Activated CD8-positive, alpha-beta memory T cell treated with anti-CD3 and anti-CD28 coated beads, Interleukin-2, amount 50 U/mL, for 1 hour (primary cell): ENCODE data around the gene MIPEP.
"Not testable (repeated sequence)": the region's sequence is repeated elsewhere in the genome, so short reads cannot be mapped to it uniquely, and the experiment has no call there.

Experiments
- DNase-seq: peaks from one replicate; pipeline ENCODE4 v3.0.0-alpha.2; 2020; ENCODE audit errors: extremely low read depth

Gene MIPEP

GRCh38 chr13:23776698-23777574 is 112.3 kb downstream of the MIPEP start:
- DNase-seq: no peak

- no peak for DNase-seq
These were observed 116.5 kb downstream of the MIPEP start for GRCh38 chr13:23772717-23773116.

- no peak for DNase-seq
These were observed 117.2 kb downstream of the MIPEP start for GRCh38 chr13:23771956-23772355.

- DNase-seq: no peak
These were observed 117.6 kb downstream of the MIPEP start for GRCh38 chr13:23771552-23771951.

GRCh38 chr13:23770973-23771372 is 118.2 kb downstream of the MIPEP start:
- no peak for DNase-seq

DNA sequence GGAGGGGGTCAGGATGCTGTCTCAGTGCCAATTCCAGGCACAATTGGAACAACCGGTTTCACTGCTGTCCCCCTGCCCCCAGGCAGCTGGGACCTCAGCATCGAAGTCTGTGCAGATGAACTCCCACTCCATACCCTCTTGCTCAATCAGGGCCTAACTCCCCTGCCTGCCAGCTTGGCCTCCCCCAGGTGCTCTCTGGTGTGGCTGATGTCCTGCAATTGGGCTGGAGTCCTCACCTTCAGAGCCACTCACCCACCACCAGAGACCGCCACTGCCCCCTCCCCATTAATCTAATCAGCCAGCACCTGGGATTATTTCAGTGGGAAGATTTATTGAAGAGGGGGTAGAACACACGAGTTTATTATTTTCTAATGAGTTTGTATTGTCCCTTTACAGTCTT is 118.8 kb downstream of the MIPEP start:
- no peak for DNase-seq

DNA sequence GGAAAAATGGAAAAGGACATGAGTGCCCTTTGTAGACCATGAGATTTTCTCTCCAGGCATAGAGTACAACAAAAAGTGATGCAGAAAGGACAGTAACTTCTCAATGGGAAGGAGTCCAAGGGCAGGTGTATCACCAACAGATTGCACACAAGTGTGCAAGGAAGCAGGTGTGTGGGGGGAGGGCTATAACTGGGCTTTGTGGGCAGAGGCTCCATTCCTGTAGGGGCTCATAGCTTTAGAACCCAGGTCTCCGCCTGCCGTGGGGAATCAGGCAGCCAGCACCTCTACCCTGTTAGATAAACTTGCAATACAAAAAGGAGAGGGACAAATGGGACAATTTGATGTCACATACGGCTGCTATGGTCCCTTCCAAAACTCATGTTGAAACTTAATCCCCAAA is 119.8 kb downstream of the MIPEP start:
- DNase-seq: no peak

DNA sequence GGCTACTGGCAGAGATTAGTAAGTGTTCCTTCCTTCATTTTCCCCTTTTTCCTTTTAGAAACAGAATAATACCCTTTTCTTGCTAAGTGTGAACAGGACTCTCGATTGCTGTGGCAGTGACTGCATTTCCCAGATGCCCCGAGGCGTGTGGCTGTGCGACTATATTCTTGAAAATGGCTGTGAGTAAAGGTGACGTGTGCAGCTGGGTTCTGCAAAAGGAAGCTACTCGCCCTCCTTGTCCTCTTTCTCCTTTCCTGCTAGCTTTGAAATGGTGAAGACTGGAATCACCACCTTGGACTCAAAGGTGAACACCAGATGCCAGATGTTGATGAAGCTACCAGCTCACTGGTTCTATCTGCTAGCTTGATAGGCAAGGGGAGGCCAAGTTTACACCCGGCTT is 121.4 kb downstream of the MIPEP start:
- DNase-seq: no peak

DNA sequence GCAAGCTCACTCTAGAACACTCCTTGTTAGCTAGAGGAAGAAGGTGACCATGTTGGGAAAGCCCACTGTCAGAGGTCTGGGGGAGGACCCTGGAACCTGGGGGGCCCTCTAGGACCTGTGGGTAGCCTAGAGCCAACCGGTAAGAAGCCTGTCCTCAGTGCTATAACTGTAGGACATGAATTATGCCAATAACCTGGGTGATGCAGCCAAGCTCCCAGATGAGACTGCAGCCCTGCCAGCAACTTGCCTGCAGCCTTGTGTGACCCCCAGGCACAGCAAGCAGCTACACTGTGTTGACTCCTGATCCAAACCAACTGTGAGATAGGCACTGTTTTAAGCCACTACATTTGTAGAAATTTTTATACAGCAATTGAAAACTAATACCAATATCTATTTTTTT is 122.3 kb downstream of the MIPEP start:
- no peak for DNase-seq

GRCh38 chr13:23766283-23766682 is 122.9 kb downstream of the MIPEP start:
- DNase-seq: no peak

DNA sequence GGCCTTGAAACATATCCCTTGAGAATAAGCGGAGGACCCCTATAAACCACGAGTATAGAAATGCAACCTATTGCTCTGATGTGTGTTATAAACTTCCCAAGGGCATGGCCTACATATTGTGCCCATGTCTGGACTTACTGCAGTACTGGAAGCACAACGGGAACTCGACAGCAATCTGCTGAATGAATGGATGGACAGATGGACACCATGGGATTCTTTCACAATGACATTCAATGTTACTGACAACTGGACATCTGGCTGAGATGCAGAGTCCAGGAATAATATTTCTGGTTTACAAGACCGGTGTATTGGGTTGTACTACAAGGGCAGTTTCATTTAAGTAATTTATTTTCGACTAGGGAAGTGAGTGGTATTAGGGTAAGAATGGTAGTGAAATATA is 123.7 kb downstream of the MIPEP start:
- no peak for DNase-seq

DNA sequence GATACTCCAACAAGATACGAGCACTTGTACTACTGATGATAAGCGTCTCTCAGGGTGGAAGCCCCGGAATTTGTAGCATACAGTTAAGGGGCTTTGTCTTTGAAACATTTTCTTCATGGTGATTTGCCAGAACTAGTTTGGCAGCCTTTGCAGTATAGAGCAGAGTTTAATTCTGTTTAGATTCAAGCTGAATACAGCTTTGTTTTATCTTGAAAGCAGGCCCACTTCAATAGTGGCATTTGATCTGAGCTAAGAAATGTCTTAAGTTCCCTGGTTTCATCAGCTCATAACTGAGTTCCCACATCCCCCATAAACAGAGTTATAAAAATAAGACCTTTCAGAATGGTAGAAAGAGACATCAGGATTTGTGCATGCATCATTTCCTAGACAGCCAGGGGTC is 125.9 kb downstream of the MIPEP start:
- DNase-seq: no peak

GRCh38 chr13:23761760-23762159 is 127.4 kb downstream of the MIPEP start:
- DNase-seq: not testable (repeated sequence)

DNA sequence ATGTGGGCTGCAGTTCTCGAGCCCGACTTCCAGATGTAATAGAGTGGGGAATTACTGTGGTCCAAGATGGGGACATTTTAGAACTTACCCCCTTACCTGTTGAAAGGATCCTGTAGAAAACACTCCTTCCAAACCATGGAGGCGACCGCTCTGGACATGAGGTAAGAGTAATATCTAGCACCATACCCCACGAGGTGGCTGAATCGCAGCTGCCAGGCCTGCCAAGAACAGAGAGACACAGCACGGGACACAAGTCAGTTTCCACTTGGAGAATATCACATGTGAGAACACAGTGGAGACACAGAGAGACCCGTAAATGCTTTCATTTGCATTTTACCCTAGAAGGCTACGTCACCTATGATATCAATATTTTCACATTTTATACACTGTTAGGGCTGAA is 129.2 kb downstream of the MIPEP start:
- DNase-seq: no peak

DNA sequence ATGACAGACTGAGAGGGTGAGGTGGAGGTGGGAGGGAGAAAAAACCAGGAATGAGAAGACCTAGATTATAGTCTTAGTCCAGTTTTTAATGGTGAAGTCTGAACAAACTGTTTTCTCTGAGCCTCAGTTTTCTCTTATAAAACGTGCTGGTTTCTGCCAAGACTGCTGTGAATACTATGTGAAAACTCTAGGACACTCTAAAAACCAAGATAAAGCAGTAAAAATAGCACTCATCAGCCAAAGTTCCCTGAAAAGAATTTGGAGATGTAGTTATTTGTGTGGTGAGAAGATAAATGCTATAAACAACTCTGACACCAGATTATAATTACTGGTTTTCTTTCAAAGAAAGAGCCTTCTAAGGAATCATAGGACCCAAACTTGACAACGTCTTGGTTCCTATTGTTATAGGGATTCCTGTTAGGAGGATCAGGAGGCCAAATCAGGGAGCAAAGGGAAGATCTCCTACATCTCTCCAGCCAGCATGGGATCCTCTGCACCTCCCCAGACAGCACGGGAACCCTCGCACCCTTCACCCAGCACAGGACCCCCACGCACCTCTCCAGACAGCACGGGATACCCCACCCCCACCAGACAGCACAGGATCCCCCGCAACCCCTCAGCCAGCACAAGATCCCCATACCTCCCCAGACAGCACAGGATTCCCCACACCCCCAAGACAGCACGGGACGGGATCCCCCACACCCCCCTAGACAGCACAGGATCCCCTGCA is 130.2 kb downstream of the MIPEP start:
- DNase-seq: no peak

GRCh38 chr13:23754997-23755396 is 134.2 kb downstream of the MIPEP start:
- no peak for DNase-seq

DNA sequence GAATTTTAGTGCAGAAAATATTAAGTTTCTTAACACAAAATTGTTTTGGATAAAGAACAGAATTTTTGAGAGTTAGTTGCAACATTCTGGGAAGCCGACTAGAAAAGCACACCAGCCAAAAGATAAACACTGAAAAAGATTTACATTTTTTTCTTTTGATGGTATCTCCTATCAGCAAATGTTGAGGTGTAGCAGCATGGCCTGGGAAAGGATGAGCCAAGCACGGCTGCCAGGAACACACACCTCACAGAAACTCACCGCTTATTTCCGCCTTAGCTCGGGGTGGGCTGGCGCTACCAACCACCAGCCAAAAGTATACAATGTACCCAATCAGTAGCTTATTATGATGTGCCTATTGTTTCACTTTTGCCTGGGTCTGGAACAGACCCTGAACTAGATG is 134.7 kb downstream of the MIPEP start:
- DNase-seq: no peak

DNA sequence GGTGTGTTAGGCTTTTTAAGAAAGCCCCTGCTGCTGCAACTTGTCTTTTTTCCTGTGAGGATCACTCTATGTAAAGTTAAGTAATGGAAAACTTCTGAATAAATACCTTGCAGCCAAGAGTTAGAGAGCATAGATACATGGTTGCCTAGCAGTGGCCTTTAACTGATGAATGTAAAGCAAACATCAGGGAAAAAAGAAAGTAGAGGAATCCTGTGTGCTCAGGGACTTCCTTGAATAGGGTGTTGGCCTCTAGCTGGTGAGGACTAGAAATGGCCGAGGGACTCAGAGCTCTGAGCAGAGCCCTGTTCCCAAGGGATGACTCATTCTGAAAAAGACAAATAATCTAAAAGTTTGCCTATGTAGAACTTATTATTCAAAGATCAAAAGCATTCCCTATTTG is 135.7 kb downstream of the MIPEP start:
- DNase-seq: no peak

DNA sequence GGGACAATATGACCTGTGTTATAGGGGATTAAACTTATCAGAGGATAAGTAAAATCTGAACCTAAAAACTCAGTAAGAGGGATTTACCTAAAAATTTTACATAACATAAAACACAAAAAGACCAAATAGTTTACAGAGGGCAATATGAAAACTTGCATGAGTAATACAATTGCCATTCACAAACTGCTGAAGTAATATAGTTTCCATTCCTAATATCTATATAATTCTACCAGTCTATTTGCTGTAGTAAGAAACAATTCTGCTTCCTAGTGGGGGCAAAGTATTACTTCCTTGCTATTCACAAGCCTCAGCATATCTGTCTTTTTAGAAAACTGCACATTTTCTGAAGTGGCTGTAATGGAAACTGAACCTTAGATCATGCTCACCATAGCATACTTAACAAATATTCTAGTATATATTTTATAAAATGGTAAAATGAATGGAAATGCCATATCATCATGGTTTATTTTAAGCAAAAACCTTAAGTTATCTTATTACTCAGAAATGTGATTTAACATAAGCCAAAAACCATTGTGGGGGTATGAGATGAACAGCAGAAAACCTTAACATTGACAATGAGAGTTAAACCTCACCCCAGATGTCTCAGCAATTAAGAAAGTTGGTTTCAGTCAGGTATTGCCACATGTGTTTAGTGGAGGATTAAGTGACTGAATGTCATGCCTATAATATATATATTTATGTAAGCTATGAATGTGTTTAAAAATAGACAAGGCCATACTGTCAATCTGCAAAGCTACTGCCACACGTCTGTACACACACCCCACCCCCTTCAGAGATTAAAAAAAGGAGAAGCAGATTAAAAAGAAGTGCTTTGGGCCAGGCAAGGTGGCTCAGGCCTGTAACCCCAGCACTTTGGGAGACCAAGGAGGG is 136.8 kb downstream of the MIPEP start:
- no peak for DNase-seq

DNA sequence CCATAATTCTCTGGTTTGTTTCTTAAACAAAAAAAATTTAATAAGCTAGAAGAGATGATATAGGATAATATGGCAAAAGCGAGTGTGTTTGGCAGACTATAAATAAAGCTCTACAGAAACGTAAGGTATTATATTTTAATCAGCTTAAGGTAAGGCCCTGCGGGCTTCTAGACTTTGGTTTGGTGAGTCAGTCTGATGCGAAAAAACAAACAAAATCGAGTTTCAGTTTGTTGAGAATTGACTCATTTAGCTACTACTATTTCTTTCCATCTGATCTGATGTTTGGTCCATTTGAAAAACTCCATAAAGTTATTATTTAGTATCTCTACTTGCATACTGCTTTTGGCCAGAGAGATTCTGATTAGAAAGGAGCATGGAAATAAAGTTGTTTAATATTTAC is 138.0 kb downstream of the MIPEP start:
- DNase-seq: no peak

- DNase-seq: no peak
These were observed 138.6 kb downstream of the MIPEP start for GRCh38 chr13:23750383-23751121.
